Keratinocyte (primary cell): ENCODE results near the gene DEFB123. TPM values are rescaled to one million over a fixed set of nuclear protein-coding genes. Genes with fewer than 3 reads are reported as not detected.

Source experiments
- DNase-seq: peaks from one replicate; pipeline ENCODE4 v3.0.0-alpha.2; 2011; ENCODE audit warnings: low read depth, missing footprints, low spot score
- FAIRE-seq: peaks from 2 replicates; lab custom pipeline; 2011; peaks lifted over from hg19 to GRCh38; lab: Jason Lieb, UNC
- H2AFZ ChIP-seq: 2 replicates; pipeline ENCODE4 v1.6.0; 2012; ENCODE audit warnings: low read length, control low read depth, inconsistent platforms; ENCODE audit not compliant: control insufficient read depth
- H3K27ac ChIP-seq: 2 replicates; pipeline ENCODE4 v1.5.1; 2011; ENCODE audit warnings: low read length; ENCODE audit not compliant: control insufficient read depth, insufficient read depth
- H3K27me3 ChIP-seq: 3 replicates; pipeline ENCODE4 v1.6.0; 2011; ENCODE audit warnings: low read length; ENCODE audit not compliant: control insufficient read depth, insufficient read depth; ENCODE audit errors: extremely low read depth
- H3K36me3 ChIP-seq, 2 experiments: 2 replicates in 1 of 2; 3 replicates in 1 of 2; pipeline ENCODE4 v1.5.1; 2011; ENCODE audit warnings: low read length in 2 of 2, mild to moderate bottlenecking in 1 of 2; ENCODE audit not compliant: control insufficient read depth in 2 of 2, insufficient read depth in 2 of 2; ENCODE audit errors: extremely low read depth in 1 of 2
- H3K4me1 ChIP-seq: 3 replicates; pipeline ENCODE4 v1.5.1; 2011; ENCODE audit warnings: low read length; ENCODE audit not compliant: control insufficient read depth, insufficient read depth; ENCODE audit errors: extremely low read depth
- H3K4me2 ChIP-seq: 3 replicates; pipeline ENCODE4 v1.6.0; 2011; ENCODE audit warnings: low read depth, low read length; ENCODE audit not compliant: control insufficient read depth, insufficient read depth; ENCODE audit errors: extremely low read depth
- H3K4me3 ChIP-seq, 3 experiments: fragments of 200-600 bp in 1 of 3; sonication (generic) in 1 of 3; 2 replicates in 2 of 3; 3 replicates in 1 of 3; pipeline ENCODE4 v1.5.1; 2011 to 2016; ENCODE audit warnings: low read length in 3 of 3, mild to moderate bottlenecking in 3 of 3, control low read depth in 2 of 3, inconsistent platforms in 1 of 3, low read depth in 1 of 3, mixed read lengths in 1 of 3, mixed run types in 1 of 3, moderate library complexity in 1 of 3; ENCODE audit not compliant: control insufficient read depth in 2 of 3, insufficient read depth in 2 of 3; ENCODE audit errors: extremely low read depth in 1 of 3
- H3K79me2 ChIP-seq: 2 replicates; pipeline ENCODE4 v1.6.0; 2012; ENCODE audit warnings: low read length; ENCODE audit not compliant: control insufficient read depth, insufficient read depth
- H3K9ac ChIP-seq: 3 replicates; pipeline ENCODE4 v1.6.0; 2011; ENCODE audit warnings: low read length; ENCODE audit not compliant: control insufficient read depth, insufficient read depth; ENCODE audit errors: extremely low read depth
- H3K9me1 ChIP-seq: 3 replicates; pipeline ENCODE4 v1.6.0; 2011; ENCODE audit warnings: low read length; ENCODE audit not compliant: control insufficient read depth, insufficient read depth; ENCODE audit errors: extremely low read depth
- H3K9me3 ChIP-seq: 2 replicates; pipeline ENCODE4 v1.5.1; 2012; ENCODE audit warnings: low read depth, low read length; ENCODE audit not compliant: control insufficient read depth
- H4K20me1 ChIP-seq: 3 replicates; pipeline ENCODE4 v1.6.0; 2011; ENCODE audit warnings: low read length; ENCODE audit not compliant: control insufficient read depth, insufficient read depth; ENCODE audit errors: extremely low read depth
- CTCF ChIP-seq, 3 experiments: IDR thresholded peaks in 1 of 3; conservative IDR thresholded peaks in 1 of 3; optimal IDR thresholded peaks in 1 of 3; 2 replicates in 2 of 3; 3 replicates in 1 of 3; pipeline versions ENCODE3 to v1.5.1; 2011; ENCODE audit warnings: low read length in 3 of 3, mild to moderate bottlenecking in 3 of 3, moderate library complexity in 2 of 3, control low read depth in 1 of 3, inconsistent platforms in 1 of 3; ENCODE audit not compliant: insufficient read depth in 2 of 3; ENCODE audit errors: extremely low read depth in 1 of 3
- EZH2 ChIP-seq: IDR thresholded peaks from one replicate; pipeline ENCODE4 v1.6.1; 2012; ENCODE audit warnings: inconsistent platforms, mild to moderate bottlenecking, low read length, moderate library complexity
- dilution Hi-C: fragments of 300-500 bp; cut with MboI; formaldehyde crosslinking; loops from one replicate; pipeline ENCODE4 v1.7.0; 2020; ENCODE audit warnings: low sequenced_read_pairs; ENCODE audit not compliant: extremely low pct_ligation_motif_present
- polyA plus RNA-seq, 5 experiments: library from polyadenylated mRNA; depleted of rRNA in 3 of 5; stranded (reverse) in 3 of 5; stranded (forward) in 1 of 5; unstranded in 1 of 5; fragments of >200 nt; gene quantifications; 1 replicate in 1 of 5; 2 replicates in 3 of 5; 3 replicates in 1 of 5; pipeline versions ENCODE4 v1.2.1 to v1.2.3, GENCODE V29; 2011 to 2012; ENCODE audit warnings: missing spikeins in 2 of 5, low read depth in 1 of 5, low replicate concordance in 1 of 5

The DEFB123 gene
- polyA plus RNA-seq, 1 donor (not counting 4 experiments of a cell fraction or from before 2014, with no cell fraction given) = not detected

GRCh38 chr20:31414381-31414780 is 26.1 kb upstream of the DEFB123 start:
- no peaks in the 10 kb centered on the region for H3K79me2 ChIP-seq
- H3K36me3 ChIP-seq = no peaks in the 10 kb centered on the region
- DNase-seq (no peak), FAIRE-seq (no peak)
- H3K4me3 ChIP-seq = no peak overlapping the region
- H3K9me1 ChIP-seq = no peaks in the 10 kb centered on the region
- no peaks in the 10 kb centered on the region for H3K4me1 ChIP-seq
- TF ChIP-seq EZH2 (no peak), CTCF (optimal IDR thresholded peaks at IDR 0.05 in 1 of 3, IDR thresholded peaks at IDR 0.05 in 1 of 3, conservative IDR thresholded peaks at IDR 0.05 in 1 of 3; ENCODE audit: extremely low read depth in 1 of 3, insufficient read depth in 2 of 3, low read length in 3 of 3) (no peak)
- no peak overlapping the region for H3K9ac ChIP-seq
- dilution Hi-C loops = no loop called here
- no peak overlapping the region for H3K4me2 ChIP-seq
- H4K20me1 ChIP-seq = no peaks in the 10 kb centered on the region
- H3K27ac ChIP-seq = no peak overlapping the region
- H2AFZ ChIP-seq = no peak overlapping the region
- no peaks in the 10 kb centered on the region for H3K27me3 ChIP-seq
- no peaks in the 10 kb centered on the region for H3K9me3 ChIP-seq

GRCh38 chr20:31415653-31416052 is 24.8 kb upstream of the DEFB123 start:
- H2AFZ ChIP-seq = no peak overlapping the region
- H3K27me3 ChIP-seq = no peaks in the 10 kb centered on the region
- FAIRE-seq (no peak), DNase-seq (no peak)
- TF ChIP-seq CTCF (optimal IDR thresholded peaks at IDR 0.05 in 1 of 3, IDR thresholded peaks at IDR 0.05 in 1 of 3, conservative IDR thresholded peaks at IDR 0.05 in 1 of 3; ENCODE audit: extremely low read depth in 1 of 3, insufficient read depth in 2 of 3, low read length in 3 of 3) = no peak
- TF ChIP-seq EZH2 = no peak
- H4K20me1 ChIP-seq = no peaks in the 10 kb centered on the region
- H3K9me1 ChIP-seq = no peaks in the 10 kb centered on the region
- H3K9ac ChIP-seq = no peak overlapping the region
- no peaks in the 10 kb centered on the region for H3K36me3 ChIP-seq
- H3K79me2 ChIP-seq = no peaks in the 10 kb centered on the region
- H3K4me2 ChIP-seq = no peak overlapping the region
- dilution Hi-C loops = no loop called here
- no peaks in the 10 kb centered on the region for H3K9me3 ChIP-seq
- H3K4me1 ChIP-seq = no peaks in the 10 kb centered on the region
- H3K4me3 ChIP-seq = no peak overlapping the region
- no peak overlapping the region for H3K27ac ChIP-seq
